ENCODE results near the gene APLNR.

The APLNR gene

DNA sequence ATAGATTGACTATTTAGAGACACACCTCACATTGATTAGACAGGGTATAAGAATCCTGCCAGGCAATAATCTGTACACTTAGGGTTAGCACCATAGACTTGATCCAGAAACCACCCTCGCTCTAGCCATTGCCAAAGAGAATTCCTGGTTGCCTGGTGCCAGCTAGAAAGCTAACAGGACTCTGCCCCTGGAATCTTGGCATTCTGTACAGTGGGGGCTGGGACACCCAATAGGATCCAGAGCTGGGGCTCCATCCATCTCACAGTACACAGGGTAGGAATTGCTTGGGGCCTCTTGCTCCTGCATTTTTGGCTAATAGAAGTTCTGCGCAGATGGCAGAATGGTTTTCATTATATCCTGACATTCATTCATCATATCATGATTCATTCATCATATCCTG lies 3.0 kb upstream of the APLNR start:
- TF ChIP-seq GATA2 (IDR thresholded peaks at IDR 0.05; ENCODE audit: low read depth, low read length): no peak
- TF ChIP-seq GATA3 (IDR thresholded peaks at IDR 0.05; ENCODE audit: low read depth, low read length): no peak

GRCh38 chr11:57239348-57239747 lies 2.3 kb upstream of the APLNR start:
- TF ChIP-seq GATA2 (IDR thresholded peaks at IDR 0.05; ENCODE audit: low read depth, low read length): no peak
- TF ChIP-seq GATA3 (IDR thresholded peaks at IDR 0.05; ENCODE audit: low read depth, low read length): no peak

GRCh38 chr11:57235761-57236703 lies 1.0 kb downstream of the APLNR start:
- no peak for TF ChIP-seq GATA2 (IDR thresholded peaks at IDR 0.05; ENCODE audit: low read depth, low read length)
- no peak for TF ChIP-seq GATA3 (IDR thresholded peaks at IDR 0.05; ENCODE audit: low read depth, low read length)

DNA sequence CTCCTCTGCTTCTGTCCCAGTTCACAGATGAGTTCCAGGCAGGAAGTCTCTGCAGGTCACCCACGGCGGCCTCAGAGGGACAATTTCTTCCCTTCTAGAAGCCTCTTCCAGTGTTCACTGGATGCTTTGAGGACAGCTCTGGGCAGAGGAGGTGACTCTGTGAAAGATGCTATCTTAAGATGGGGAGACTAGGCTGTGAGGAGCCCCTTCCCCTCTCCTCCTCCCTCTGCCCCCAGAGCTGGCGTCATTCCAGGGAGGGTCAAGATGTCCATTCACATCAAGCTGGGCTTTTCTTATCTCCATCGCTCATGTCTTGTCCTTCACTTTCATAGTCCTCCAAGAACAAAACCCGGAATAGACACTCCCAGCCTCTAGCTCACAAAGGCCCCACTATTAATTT lies 3.3 kb downstream of the APLNR start:
- TF ChIP-seq GATA3 (IDR thresholded peaks at IDR 0.05; ENCODE audit: low read depth, low read length) (no peak), GATA2 (IDR thresholded peaks at IDR 0.05; ENCODE audit: low read depth, low read length) (no peak)

- TF ChIP-seq GATA2 (IDR thresholded peaks at IDR 0.05; ENCODE audit: low read depth, low read length) (no peak), GATA3 (IDR thresholded peaks at IDR 0.05; ENCODE audit: low read depth, low read length) (no peak)
Measured at GRCh38 chr11:57231539-57232253, 5.4 kb downstream of the APLNR start.

DNA sequence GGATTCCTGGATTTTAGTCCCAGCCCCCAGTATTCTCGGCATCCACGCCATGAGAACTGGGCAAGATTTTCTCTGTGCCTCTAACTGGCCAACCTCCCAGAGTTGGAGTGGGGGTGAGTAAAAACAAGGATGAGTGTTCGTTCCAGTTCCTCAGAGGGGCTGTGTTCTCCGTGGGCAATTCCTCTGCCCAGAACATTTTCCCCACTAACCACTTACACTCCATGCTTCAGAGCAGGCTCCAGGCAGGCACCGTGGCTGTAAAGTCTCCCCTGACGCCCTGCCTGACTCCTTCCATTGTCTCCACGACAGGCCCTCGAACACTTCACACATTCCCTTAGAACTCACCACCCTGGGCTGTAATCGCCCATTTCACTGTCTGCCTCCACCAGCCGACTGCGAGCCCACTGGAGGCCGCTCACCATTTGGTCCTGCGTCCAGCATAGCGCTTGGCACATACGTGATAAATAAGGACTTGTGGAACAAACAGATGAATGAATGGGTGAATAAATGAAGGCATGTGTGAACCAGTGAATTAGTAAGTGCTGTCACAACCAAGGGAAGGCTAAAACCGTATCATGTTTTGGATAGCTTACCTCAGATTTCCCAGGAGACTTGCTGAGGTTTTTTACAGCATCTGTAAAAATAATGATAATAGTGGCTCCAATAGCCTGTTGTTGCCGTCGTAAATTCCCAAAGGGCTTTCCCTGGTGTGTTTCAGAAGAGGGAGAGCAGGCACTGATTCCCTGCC lies 6.1 kb downstream of the APLNR start:
- TF ChIP-seq GATA2 (IDR thresholded peaks at IDR 0.05; ENCODE audit: low read depth, low read length): no peak

- TF ChIP-seq GATA2 (IDR thresholded peaks at IDR 0.05; ENCODE audit: low read depth, low read length): no peak
- TF ChIP-seq GATA3 (IDR thresholded peaks at IDR 0.05; ENCODE audit: low read depth, low read length): no peak
Measured at GRCh38 chr11:57230316-57230715, 6.7 kb downstream of the APLNR start.

DNA sequence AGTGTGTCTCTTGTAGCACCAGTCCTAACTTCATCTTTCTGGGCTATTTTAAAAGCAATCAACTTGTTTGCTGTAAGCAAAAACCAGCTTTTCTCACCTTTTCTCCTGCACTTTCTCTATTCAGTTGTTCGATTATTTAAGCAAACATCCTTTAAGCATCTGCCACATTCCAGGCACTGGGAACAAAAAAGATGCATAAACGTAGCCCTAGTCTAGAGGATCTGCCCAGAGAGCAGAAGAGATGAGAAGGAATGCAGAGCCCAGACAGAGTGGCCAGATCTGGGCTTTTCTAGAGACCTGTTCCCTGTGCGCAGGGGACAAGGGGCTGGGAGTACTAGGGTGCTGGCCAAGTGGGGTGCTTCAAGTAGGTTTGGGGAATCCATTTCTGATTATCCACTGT lies 8.4 kb downstream of the APLNR start:
- TF ChIP-seq GATA3 (IDR thresholded peaks at IDR 0.05; ENCODE audit: low read depth, low read length) (no peak), GATA2 (IDR thresholded peaks at IDR 0.05; ENCODE audit: low read depth, low read length) (no peak)

DNA sequence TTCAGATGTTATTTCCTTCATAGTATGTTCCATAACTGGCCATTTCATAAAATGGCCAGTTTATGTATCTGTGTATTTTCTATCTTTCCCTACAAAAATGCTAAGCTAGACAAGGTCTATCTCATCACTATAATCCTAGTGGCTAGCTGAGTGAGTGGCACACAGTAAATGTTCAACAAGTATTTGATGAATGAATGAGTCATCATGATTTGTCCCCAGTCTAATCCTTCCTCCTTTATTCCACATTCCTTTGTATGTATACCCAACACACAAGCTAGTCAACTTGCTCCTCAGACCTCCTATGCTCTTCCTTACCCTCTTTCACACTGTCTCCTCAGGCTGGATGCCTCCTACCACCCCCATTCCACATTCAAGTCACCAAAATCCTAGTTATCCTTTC lies 12.5 kb downstream of the APLNR start:
- TF ChIP-seq GATA3 (IDR thresholded peaks at IDR 0.05; ENCODE audit: low read depth, low read length) (no peak), GATA2 (IDR thresholded peaks at IDR 0.05; ENCODE audit: low read depth, low read length) (no peak)

- TF ChIP-seq GATA3 (IDR thresholded peaks at IDR 0.05; ENCODE audit: low read depth, low read length): no peak
- no peak for TF ChIP-seq GATA2 (IDR thresholded peaks at IDR 0.05; ENCODE audit: low read depth, low read length)
Measured at GRCh38 chr11:57224128-57224527, 12.9 kb downstream of the APLNR start.

DNA sequence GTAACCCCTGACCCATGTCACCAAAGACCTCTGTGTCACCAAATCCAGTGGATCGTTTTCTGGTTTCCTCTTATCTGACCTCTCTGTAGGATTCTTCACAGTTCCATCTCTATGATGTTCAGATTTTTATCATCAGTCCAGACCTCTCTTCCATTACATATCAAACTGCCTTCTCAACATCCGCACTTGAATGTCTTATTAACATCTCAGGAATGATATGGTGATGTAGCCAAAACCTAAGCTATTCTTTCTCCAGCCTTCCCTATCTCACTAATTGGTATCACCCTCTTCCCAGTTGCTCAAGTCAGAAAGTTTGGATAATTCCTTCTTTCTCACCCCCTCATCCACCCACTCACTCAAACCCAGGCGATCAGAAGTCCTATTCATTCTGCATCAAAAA lies 13.4 kb downstream of the APLNR start:
- TF ChIP-seq GATA2 (IDR thresholded peaks at IDR 0.05; ENCODE audit: low read depth, low read length): no peak
- no peak for TF ChIP-seq GATA3 (IDR thresholded peaks at IDR 0.05; ENCODE audit: low read depth, low read length)

GRCh38 chr11:57222239-57222638 lies 14.8 kb downstream of the APLNR start:
- TF ChIP-seq GATA2 (IDR thresholded peaks at IDR 0.05; ENCODE audit: low read depth, low read length) (no peak), GATA3 (IDR thresholded peaks at IDR 0.05; ENCODE audit: low read depth, low read length) (no peak)

- TF ChIP-seq GATA2 (IDR thresholded peaks at IDR 0.05; ENCODE audit: low read depth, low read length) (no peak), GATA3 (IDR thresholded peaks at IDR 0.05; ENCODE audit: low read depth, low read length) (no peak)
Measured at GRCh38 chr11:57219021-57219627, 17.9 kb downstream of the APLNR start.

- TF ChIP-seq GATA3 (IDR thresholded peaks at IDR 0.05; ENCODE audit: low read depth, low read length) (no peak), GATA2 (IDR thresholded peaks at IDR 0.05; ENCODE audit: low read depth, low read length) (no peak)
Measured at GRCh38 chr11:57217053-57217452, 20.0 kb downstream of the APLNR start.

Measured in SH-SY5Y (cell line).